NCI-H460 (cell line): ENCODE data around the gene SPEN. TPM values are rescaled to one million over a fixed set of nuclear protein-coding genes. Genes with fewer than 3 reads are reported as not detected.

Experiments used
- DNase-seq: peaks from one replicate; pipeline ENCODE4 v3.0.0-alpha.2; 2016; ENCODE audit warnings: low read depth; ENCODE audit errors: extremely low read depth
- total RNA-seq: library from RNA; depleted of rRNA; stranded (reverse); fragments of >200 nt; shearing (Covaris generic); gene quantifications from 2 replicates; pipeline ENCODE4 v1.2.3, GENCODE V29; 2014

Gene SPEN
- total RNA-seq, 1 experiment from 2014 or later = 14.2 TPM

DNA sequence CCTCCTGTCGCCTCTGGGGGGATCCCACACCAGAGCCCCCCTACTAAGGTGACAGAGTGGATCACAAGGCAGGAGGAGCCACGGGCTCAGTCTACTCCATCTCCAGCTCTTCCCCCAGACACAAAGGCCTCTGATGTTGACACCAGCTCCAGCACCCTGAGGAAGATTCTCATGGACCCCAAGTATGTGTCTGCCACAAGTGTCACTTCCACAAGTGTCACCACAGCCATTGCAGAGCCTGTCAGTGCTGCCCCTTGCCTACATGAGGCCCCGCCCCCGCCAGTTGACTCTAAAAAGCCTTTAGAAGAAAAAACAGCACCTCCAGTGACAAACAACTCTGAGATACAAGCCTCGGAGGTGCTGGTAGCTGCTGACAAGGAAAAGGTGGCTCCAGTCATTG is 86.2 kb downstream of the SPEN start:
- no peak for DNase-seq

DNA sequence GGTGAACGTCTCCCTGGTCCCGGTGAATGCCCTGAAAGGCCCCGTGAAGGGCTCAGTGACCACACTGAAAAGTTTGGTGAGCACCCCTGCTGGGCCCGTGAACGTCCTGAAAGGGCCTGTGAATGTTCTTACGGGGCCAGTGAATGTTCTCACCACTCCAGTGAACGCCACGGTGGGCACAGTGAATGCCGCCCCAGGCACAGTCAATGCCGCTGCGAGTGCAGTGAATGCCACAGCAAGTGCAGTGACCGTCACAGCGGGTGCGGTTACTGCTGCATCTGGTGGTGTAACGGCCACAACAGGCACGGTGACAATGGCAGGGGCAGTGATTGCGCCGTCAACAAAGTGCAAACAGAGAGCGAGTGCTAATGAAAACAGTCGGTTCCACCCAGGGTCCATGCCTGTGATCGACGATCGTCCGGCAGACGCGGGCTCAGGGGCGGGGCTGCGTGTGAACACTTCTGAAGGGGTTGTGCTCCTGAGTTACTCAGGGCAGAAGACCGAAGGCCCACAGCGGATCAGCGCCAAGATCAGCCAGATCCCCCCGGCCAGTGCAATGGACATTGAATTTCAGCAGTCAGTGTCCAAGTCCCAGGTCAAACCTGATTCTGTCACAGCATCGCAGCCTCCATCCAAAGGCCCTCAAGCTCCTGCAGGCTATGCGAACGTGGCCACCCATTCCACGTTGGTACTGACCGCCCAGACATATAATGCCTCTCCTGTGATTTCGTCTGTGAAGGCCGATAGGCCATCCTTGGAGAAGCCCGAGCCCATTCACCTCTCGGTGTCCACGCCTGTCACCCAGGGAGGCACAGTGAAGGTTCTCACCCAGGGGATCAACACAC is 86.9 kb downstream of the SPEN start:
- DNase-seq = no peak

DNA sequence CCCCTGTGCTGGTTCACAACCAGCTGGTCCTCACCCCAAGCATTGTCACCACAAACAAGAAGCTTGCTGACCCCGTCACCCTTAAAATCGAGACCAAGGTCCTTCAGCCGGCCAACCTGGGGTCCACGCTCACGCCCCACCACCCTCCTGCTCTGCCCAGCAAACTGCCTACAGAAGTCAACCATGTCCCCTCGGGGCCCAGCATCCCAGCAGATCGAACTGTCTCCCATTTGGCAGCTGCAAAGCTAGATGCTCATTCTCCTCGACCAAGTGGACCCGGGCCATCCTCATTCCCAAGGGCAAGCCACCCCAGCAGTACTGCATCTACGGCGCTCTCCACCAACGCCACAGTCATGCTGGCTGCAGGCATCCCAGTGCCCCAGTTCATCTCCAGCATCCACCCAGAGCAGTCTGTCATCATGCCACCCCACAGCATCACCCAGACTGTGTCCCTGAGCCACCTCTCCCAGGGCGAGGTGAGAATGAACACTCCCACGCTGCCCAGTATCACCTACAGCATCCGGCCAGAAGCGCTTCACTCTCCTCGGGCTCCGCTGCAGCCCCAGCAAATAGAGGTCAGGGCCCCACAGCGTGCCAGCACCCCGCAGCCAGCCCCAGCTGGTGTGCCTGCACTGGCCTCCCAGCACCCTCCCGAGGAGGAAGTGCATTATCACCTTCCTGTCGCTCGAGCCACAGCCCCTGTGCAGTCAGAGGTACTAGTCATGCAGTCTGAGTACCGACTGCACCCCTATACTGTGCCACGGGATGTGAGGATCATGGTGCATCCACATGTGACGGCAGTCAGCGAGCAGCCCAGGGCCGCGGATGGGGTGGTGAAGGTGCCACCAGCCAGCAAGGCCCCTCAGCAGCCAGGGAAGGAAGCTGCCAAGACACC is 87.8 kb downstream of the SPEN start:
- no peak for DNase-seq

DNA sequence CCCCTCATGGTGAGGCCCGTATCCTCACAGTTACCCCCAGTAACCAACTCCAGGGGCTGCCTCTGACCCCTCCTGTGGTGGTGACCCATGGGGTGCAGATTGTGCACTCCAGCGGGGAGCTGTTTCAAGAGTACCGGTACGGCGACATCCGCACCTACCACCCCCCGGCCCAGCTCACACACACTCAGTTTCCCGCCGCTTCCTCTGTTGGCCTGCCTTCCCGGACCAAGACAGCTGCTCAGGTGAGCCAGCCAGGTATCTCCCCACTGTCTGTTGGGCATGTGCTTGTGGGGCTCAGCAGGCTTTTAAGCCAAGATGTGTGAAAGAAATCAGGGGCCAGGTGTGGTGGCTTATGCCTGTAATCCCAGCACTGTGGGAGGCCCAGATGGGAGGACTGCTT is 88.5 kb downstream of the SPEN start:
- no peak for DNase-seq

DNA sequence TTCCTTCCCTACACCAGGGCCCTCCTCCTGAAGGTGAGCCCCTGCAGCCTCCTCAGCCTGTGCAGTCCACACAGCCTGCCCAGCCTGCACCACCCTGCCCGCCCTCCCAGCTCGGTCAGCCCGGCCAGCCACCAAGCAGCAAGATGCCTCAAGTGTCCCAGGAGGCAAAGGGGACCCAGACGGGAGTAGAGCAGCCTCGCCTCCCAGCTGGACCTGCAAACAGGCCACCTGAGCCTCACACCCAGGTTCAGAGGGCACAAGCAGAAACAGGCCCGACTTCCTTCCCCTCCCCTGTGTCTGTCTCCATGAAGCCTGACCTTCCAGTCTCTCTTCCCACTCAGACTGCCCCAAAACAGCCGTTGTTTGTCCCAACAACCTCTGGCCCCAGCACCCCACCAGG is 89.6 kb downstream of the SPEN start:
- DNase-seq = no peak

DNA sequence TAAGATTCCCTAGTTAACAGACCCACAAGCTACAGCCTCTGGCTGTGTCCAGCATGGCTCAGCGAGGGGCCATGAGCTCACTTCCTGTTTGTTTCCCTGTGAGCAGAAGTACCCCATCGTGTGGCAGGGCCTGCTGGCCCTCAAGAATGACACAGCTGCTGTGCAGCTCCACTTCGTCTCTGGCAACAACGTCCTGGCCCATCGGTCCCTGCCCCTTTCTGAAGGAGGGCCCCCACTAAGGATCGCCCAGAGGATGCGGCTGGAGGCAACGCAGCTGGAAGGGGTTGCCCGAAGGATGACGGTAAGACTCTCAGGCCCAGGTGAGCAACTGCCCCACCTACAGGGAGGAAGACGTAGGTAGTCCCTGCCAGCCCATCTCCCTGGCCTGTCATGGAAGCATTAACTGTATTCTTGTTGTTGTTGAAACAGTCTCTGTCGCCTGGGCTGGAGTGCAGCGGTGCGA is 90.2 kb downstream of the SPEN start:
- no peak for DNase-seq

DNA sequence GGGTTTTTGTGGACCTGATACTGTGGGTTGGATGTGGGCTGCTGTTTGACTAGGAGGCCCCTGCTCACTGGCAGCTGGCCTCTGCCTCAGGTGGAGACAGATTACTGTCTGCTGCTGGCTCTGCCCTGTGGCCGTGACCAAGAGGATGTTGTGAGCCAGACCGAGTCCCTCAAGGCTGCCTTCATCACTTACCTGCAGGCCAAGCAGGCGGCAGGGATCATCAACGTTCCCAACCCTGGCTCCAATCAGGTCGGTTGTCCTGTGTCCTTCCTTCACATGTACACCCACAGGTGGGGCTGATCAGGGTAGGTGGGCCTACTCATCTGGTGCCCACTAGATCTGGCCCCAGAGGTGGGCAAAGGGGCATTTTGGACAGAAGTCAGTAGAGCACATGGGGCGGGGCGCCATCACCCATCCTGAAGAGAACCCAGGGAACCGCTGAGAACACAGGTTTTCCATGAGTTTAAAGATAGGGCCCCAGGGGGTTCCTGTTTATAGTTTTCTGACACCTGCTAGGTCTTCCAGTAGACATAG is 91.2 kb downstream of the SPEN start:
- DNase-seq = no peak

DNA sequence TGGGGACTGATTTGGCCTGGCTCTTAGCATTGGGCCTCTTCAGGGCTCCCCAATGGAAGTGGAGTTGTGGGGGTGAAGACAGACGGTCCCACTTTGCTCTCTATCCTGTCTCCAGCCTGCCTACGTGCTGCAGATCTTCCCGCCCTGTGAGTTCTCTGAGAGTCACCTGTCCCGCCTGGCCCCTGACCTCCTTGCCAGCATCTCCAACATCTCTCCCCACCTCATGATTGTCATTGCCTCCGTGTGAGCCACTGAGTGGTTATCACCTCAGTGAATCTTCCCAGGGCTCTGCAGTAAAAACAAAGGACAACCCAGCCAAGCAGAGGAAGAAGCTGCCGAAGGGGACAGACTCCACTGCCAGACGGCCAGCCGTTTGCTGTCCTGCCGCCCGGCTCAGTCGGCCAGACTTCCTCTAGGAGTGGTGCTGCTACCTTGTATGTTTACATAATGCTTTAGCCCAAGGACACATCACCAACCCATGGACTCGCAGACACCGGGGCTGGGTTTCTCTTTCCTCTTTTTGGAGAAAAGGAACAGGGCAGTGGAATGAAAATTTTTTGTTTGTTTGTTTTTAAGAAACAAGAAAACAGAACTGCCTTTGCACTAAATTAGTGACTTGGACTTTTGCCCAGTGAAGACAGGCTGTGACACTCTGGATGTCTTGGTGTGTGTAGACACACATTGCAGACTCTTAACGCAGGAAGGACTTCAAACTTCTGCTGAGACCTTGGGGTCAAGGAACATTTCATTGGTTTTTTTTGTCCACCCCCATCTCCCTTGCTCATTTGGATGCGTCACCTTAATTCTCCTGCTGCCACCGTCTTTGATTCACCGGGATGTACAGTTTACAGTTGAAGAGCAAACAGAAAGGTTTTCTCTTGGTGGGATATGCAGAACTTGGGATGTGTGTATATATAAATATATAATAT is 91.9 kb downstream of the SPEN start:
- DNase-seq = no peak

DNA sequence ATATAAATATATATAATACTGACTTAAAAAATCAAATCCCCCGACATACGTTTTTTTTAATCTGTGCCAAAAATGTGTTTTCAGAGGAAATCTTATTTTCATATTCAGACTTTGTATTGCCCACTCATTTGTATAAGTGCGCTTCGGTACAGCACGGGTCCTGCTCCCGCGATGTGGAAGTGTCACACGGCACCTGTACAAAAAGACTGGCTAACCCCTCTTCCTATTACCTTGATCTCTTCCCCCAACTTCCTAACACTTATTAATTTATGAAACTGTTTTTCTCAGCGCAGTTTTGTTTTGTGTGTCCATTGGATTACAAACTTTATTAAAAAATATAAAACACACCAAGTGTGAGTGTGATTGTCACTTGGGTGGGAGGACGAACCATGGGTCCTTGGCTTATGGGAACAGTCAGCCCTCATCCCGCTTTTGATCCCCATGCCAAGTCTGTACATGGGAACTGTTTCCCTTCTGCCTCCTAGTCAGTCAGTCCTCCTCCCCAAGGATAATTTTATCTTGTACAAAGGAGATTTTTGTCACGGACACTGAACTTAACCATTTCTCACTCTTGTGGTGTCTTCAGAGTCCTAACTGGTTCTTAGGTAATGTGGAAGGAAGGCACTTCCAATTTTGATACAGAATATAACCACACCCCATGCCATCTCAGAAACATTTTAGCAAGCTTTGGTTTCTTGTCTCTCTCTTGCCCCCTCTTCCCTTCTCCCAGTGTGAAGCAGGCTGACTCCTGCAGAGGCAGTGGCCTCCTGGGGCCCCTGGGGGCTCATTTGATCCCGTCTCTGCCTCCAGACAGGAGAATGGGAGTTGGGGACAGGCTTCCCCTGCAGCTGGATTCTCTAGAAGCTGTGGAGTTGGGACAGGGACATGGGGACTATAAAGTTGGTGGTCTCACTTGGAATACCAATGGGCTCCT is 92.9 kb downstream of the SPEN start:
- DNase-seq = no peak

DNA sequence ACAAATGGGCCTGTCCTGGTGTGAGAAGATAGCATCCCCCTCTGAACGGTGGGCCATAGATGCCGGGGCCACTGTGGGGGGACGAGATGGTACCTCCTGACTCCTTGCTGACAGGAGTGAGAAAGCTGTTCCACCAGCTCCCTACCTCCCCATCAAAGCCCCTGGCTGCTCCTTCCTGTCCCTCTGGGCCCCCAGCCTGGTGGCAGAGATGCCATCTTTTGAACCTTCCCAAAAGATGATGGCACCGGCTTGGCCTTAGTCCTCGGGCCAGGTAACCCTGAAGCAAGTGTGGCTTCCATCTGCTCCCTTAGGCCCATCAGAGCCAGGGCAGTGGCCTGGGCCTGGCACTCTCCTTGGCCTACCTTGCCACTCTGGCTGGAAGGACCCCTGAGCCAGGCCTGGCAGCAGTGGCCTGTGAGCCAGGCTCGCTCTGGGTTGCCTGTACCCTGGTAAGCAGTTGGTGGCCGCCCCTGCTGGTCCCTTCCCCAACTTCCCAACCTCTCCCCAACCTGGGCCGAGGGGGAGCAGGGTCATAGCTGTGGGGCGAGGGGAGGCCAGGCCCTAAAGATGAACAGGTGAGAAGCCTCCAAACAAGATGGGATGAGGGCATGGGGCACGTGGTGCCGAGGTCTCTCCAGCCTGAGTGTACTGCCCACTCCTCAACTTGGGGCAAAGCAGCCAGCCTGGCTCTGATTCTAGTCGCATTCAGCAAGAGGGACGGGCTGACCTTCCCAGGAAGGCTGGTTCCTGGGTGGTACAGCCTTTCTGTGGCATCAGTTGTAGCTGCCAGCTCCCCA is 93.7 kb downstream of the SPEN start:
- no peak for DNase-seq

DNA sequence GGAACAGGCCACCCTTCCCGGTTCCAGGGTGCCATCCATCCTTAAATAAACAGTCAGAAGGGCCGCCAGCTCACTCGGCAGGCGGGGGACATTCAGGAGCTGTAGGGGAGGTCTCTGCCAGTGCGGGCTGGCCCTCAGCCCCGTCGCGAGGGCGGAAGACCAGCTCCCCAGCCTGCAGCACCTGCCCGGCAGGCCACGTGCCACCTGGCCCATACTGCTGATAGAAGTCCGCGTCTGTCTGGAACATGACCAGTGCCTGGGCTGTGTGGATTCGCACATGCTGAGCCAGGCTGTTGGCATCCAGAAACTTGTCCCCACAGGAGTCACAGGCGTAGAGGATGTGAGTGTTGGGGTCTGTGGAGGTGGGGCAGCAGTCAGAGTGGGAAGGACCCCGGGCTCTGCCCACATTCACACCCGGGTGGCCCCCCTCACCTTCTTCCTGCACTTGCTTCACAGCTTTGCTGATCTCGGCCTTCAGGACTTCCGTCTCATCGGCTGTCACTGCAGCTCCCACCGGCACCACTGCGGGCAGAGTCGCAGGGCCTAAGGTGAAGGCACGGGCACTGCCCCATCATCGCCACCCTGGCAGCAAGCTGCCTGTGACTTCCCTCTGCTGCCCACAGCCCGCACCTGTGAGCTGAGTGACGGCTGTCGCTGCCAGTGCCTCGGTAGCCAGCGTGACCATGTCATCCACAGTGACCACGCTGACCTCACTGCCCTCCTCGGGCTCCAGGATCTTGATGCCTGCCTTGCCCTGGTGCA is 94.6 kb downstream of the SPEN start:
- no peak for DNase-seq

DNA sequence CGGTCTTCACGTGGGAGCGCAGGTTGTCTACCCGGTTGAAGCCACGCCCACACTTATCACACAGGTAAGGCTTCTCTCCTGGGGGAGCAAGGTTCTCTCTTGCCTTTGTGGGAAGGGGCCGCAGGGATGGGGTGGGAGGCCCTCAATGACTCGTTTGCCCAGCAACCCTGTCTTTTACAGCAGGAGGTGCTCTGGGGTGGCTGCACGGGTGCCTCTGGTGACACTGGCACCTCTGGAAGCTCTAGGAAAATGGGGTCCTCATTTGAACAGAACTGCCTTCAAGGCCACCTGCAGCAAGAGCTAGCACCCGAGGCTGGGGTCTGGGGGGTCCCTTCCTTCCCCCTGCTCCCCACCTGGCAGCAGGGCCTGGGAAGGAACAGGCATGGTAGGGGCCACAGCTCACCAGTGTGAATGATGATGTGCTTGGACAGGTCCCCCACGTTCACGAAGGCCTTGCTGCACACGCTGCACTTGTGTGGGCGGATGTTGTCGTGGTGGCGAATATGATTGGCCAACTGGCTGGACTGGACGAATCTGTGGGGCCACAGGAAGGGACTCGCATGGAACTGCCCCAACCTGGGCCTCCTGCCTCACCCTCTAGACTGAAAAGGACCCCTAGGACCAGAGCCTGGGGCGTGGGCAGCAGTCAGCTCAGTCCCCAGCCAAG is 95.3 kb downstream of the SPEN start:
- no peak for DNase-seq

DNA sequence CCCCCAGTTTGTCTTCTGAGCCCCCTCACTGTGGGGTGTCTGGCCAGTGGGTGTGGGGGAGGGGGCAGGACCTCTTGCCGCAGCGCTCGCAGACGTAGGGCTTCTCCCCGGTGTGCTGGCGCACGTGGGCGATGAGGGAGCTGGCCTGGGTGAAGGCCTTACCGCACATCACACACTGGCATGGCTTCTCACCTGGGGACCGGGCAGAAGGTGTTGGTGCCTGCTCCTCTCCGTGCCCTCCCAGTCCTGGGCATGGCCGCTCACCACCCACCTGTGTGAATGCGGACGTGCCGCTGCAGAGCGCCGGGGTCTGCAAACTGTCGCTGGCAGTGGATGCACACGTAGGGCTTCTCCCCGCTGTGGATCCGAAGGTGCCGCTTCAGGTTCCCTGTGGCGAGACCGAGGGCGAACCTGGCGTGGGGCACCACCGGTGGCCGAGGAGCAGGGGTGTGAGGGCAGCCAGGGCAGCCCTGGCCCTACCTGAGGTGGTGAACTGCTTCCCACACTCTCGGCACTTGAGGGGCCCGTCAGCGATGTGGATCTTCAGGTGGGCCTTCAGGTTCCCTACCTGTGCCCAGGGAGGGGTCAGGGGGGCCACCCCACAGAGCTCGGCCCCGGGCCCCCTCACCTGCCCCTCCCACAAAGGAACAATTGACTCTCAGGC is 96.0 kb downstream of the SPEN start:
- DNase-seq = no peak

DNA sequence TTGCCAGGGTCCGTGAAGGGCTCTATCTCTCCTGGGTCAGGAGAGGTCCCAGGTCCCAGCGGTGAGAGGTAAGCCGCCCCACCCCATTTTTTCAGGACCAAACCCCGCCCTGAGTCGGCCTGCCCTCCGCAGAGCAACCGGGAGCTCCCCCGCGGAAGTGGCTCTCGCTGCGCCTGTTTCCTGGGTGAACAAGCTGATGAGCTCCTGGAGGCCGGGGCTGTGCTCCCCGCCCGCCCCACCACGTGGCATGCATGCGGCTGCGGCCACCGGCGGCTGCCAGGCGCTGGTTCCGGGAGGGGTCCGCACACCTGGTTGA is 96.4 kb downstream of the SPEN start:
- no peak for DNase-seq

DNA sequence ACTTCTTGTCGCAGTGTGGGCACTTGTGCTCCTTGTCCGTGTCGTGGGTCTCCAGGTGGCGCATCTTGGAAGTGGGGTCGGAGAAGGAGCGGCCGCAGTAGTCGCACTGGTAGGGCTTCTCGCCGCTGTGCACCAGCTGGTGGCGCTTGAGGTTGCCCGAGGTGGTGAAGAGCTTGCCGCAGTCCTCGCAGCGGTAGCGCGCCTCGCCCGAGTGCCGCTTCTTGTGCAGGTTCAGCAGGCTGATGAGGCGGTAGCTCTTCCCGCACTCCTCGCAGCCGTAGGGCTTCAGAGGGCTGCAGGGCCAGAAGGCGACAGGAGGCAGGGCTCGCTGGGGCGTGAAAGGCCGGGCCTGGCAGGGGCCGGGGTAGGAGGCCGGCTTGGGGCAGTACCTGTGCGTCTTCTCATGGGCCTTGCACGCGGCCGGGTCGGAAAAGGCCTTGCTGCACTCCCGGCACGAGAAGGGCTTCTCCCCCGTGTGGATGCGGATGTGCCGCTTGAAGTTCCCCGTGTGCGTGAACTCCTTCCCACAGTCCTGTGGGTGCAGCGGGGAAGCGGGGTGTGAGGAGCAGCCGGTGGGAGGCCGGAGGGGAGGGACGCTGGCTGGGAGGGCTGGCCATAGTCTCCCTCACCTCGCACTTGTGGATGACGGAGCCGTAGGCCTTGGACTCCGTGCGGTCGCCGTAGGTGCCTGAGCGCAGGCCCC is 97.0 kb downstream of the SPEN start:
- no peak for DNase-seq
